ENCODE data around the gene VPS50.

The VPS50 gene, protein sequence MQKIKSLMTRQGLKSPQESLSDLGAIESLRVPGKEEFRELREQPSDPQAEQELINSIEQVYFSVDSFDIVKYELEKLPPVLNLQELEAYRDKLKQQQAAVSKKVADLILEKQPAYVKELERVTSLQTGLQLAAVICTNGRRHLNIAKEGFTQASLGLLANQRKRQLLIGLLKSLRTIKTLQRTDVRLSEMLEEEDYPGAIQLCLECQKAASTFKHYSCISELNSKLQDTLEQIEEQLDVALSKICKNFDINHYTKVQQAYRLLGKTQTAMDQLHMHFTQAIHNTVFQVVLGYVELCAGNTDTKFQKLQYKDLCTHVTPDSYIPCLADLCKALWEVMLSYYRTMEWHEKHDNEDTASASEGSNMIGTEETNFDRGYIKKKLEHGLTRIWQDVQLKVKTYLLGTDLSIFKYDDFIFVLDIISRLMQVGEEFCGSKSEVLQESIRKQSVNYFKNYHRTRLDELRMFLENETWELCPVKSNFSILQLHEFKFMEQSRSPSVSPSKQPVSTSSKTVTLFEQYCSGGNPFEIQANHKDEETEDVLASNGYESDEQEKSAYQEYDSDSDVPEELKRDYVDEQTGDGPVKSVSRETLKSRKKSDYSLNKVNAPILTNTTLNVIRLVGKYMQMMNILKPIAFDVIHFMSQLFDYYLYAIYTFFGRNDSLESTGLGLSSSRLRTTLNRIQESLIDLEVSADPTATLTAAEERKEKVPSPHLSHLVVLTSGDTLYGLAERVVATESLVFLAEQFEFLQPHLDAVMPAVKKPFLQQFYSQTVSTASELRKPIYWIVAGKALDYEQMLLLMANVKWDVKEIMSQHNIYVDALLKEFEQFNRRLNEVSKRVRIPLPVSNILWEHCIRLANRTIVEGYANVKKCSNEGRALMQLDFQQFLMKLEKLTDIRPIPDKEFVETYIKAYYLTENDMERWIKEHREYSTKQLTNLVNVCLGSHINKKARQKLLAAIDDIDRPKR

GRCh38 chr7:93231799-93232672 lies at the start of gene VPS50:
VPS50 (plus strand) TSS chr7:93232366; CDS start chr7:93232468, 102 bp downstream.
- peak; percentile 74 to 84 for DNase-seq (ENCODE audit: low read depth in 2 of 2)

- no peak for DNase-seq (ENCODE audit: low read depth in 2 of 2)
Measured at GRCh38 chr7:93185303-93186027, 46.7 kb upstream of the VPS50 start.

- DNase-seq (ENCODE audit: low read depth in 2 of 2) = no peak
Measured at GRCh38 chr7:93188870-93189634, 43.1 kb upstream of the VPS50 start.

DNA sequence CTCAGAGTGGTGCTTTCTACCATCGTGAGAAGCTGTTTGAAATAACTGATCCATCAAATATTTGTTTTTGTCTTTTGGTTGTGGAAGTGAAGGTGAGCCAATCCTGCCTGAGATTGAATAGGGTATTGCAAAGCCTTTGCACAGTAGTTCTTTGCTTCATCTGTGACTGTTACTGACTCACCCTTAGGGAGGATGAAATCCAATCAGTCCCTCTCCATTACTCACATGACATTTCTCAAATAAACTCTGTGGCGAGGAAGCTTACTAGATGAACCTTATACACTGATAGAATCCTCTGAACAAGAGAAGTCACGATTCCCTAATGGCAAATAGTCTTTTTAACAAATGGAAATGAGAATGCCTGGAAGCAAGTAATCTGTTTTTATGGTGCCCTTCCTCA lies 37.8 kb upstream of the VPS50 start:
- no peak for DNase-seq (ENCODE audit: low read depth in 2 of 2)

DNA sequence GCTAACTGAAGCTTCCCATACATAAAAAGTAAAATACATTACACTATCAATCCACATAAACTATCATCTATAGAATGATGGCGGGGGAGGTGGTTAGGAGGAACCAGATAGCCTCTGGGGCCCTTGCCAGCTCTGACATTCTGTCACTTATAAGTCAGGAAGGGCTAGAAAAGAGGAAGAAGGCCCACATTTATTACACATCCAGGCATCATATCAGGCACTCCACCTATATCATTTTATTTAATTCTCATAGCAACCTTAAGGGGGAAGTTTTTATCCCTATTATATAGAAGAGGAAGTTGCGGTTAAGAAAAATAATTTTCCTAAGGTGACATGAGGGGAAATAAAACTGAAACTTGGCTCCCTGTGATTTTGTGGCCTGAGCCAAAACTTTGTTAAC lies 35.8 kb upstream of the VPS50 start:
- no peak for DNase-seq (ENCODE audit: low read depth in 2 of 2)

DNA sequence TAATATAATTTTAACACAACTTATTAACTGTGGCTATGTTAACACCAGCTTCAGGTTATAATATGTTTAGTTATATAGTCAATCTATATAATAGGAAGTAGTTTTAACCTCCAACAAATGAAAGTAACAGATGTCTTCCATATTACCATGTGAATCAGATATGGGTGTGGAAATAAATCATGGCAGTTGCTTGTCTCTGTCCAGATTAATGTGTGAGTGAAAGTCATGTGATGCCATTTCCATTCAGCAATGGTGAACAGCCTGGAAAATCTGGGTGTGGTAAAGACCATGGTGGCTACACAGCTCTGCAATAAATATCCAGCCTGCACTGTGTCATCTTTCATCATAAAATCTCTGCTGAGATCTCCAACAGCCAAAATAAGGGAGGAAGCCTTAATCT lies 33.7 kb upstream of the VPS50 start:
- no peak for DNase-seq (ENCODE audit: low read depth in 2 of 2)

DNA sequence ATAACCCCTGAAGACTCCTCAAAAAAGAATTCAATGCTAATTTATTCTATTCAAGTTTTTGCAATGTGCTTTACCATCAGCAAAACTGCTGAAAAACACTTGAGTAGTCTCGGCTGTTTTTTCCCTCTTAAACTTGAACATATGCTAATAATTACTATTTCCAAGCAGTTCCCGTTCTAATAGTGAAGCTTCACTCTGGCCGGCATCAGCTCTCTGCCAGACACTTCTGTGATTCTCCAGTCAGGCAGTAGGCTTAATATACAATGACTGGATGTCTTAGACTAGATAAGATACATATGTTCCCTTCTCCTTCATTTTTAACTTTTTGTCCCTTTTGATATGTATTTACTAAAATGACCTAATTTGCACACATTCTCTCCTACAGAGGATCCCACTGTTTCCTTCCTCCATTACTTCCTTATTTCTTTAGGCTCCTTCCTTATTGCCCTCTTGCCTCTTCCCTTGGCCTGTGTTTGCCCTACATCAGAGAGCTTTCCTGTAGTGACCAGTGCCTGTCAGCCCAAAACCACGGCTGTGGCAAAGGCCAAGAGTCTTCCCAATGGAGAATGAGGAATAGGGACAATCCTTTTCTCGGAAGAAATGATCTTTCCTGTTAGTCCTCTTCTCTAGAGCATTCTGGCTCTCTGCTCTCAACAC lies 29.4 kb upstream of the VPS50 start:
- no peak for DNase-seq (ENCODE audit: low read depth in 2 of 2)

GRCh38 chr7:93203496-93203895 lies 28.7 kb upstream of the VPS50 start:
- DNase-seq (ENCODE audit: low read depth in 2 of 2) = no peak

GRCh38 chr7:93205046-93205445 lies 27.1 kb upstream of the VPS50 start:
- DNase-seq (ENCODE audit: low read depth in 2 of 2) = no peak

DNA sequence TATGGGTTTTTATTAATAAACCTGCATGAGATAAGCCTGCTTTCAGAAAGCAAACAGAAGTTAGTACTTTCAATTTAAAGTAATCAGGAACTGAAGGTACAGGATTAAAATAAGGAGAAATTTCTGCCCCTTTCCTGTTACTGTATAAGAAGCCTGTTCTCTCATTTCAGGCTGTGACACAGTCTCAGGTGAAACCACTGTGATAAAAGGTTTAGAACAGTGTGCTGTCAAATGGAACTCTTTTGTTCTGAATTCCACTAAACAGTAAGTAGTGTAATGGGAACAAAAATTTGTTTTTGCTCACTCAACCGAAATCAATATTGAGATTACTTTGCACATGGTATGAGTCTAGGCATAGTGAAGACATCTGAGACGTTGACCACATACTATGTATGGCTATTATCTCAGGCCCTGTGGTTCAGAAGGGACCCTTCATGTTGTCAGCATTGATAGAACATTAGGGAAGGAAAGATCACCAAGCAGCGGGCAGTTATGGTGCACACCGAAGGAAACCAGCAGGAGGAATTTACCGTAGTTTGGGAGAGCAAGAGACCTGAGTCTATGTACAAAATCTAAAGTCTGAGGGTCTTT lies 20.8 kb upstream of the VPS50 start:
- DNase-seq (ENCODE audit: low read depth in 2 of 2) = no peak

DNA sequence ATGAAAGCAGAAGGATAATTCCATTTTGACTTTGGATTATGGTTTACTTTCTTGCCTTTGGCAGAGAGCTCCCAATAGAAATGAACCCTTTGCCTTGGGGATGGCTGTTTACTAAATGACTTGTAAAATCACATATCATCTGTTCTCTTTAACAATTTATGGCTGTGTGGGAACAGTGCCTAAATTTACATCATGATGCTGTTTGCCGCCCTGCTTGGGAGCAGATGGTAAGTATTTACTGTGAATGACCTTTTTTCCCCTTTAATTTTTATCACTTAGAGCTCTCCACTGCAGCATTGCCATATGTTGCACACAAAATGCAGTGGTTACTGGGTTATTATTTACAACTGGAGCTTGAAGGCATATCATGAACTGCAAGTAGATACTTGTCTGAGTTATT lies 19.3 kb upstream of the VPS50 start:
- no peak for DNase-seq (ENCODE audit: low read depth in 2 of 2)

GRCh38 chr7:93218997-93219827 lies 13.0 kb upstream of the VPS50 start:
- no peak for DNase-seq (ENCODE audit: low read depth in 2 of 2)

GRCh38 chr7:93219868-93220267 lies 12.3 kb upstream of the VPS50 start:
- DNase-seq (ENCODE audit: low read depth in 2 of 2) = no peak

DNA sequence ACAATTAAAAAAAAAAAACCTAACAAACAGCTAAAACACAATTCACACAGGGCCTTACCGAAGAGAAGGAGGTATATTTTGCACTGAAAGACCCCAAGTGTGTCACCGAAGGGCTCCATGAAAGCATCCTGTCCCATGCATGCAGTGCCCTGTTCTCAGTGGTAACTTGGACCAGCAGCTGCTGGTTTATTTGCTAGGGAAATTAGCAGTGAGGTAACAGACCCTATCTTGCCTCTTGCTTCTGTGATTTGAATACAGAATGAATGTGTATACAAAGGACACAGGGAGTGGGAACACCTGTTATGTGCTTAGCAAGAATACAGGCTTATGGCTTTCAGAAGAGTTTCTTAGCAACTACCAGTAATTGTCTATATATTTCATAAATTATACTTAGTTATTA lies 5.9 kb upstream of the VPS50 start, which contains the start of gene HEPACAM2:
Gene HEPACAM2, minus strand, starts transcription at position 160 of the 400 bp plus-strand sequence.
- DNase-seq (ENCODE audit: low read depth in 2 of 2) = no peak

- DNase-seq (ENCODE audit: low read depth in 2 of 2) = no peak
Measured at GRCh38 chr7:93228302-93228701, 3.9 kb upstream of the VPS50 start.

GRCh38 chr7:93231259-93231658 lies 907 bp upstream of the VPS50 start:
- no peak for DNase-seq (ENCODE audit: low read depth in 2 of 2)

GRCh38 chr7:93232673-93233018 lies 480 bp downstream of the VPS50 start:
- peak in 1 of 2 donors; percentile 0 for DNase-seq (ENCODE audit: low read depth in 2 of 2)

DNA sequence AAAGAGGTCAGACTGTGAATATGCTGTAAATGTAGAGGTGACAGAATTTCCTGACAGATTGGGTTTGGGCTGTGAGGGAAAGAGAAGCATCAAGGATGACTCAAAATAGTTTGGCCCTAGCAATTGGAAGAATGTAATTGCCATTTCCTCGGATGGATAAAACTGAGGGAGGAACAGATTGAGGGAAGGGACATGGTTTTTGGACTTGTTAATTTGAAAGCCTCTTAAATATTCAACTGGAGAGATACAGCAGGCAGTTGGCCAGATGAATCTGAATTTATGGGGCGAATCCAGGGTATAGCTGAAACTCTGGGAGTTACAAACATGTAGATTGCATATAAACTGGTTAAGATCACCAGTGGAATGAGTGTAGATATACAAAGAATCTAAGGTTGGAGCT lies 3.4 kb downstream of the VPS50 start:
- no peak for DNase-seq (ENCODE audit: low read depth in 2 of 2)

All from stimulated activated CD8-positive, alpha-beta memory T cell treated with anti-CD3 and anti-CD28 coated beads, Interleukin-2, amount 100 ng/mL, for 1 hour (primary cell).